HT1080 (cell line): Measurements from ENCODE around the gene ARAF. TPM values are rescaled to one million over a fixed set of nuclear protein-coding genes. Genes with fewer than 3 reads are reported as not detected.
"Not testable (repeated sequence)": the region's sequence is repeated elsewhere in the genome, so short reads cannot be mapped to it uniquely, and the experiment has no call there.

Source experiments
- DNase-seq: peaks from one replicate; pipeline ENCODE4 v3.0.0-alpha.2; 2015; ENCODE audit warnings: low read depth
- polyA plus RNA-seq, 2 experiments: library from polyadenylated mRNA; depleted of rRNA; stranded (reverse); fragments of >200 nt; gene quantifications; 2 replicates each; pipeline ENCODE4 v1.2.3, GENCODE V29; 2015
- total RNA-seq: library from RNA; depleted of rRNA; stranded (reverse); fragments of >200 nt; shearing (Covaris generic); gene quantifications from 2 replicates; pipeline ENCODE4 v1.2.3, GENCODE V29; 2014; rRNA removed

ARAF gene
- 25.0 and 32.4 TPM in 2 replicates for total RNA-seq
- 43.2 and 48.4 TPM in 2 replicates for polyA plus RNA-seq (2015; cell fraction: cytosol; rRNA removed)
- 43.6 and 55.9 TPM in 2 replicates for polyA plus RNA-seq (2015; cell fraction: nucleus; rRNA removed)

- peak; percentile 95 for DNase-seq
These were observed at the start of gene ARAF for GRCh38 chrX:47560934-47561658. Gene ARAF (plus strand): TSS chrX:47561205. CDS start chrX:47562968, 1,763 bp downstream.

GRCh38 chrX:47512383-47512782, 48.6 kb upstream of the ARAF start:
- DNase-seq: not testable (repeated sequence)

GRCh38 chrX:47513034-47513965, 47.7 kb upstream of the ARAF start:
- not testable (repeated sequence) for DNase-seq

GRCh38 chrX:47514533-47515235, 46.3 kb upstream of the ARAF start:
- peak; percentile 27 for DNase-seq

- DNase-seq: peak; percentile 83
These were observed 44.9 kb upstream of the ARAF start for GRCh38 chrX:47515941-47516665.

- DNase-seq: peak; percentile 67
These were observed 42.9 kb upstream of the ARAF start for GRCh38 chrX:47518144-47518543.

GRCh38 chrX:47523297-47523696, 37.7 kb upstream of the ARAF start:
- peak; percentile 72 for DNase-seq

GRCh38 chrX:47523713-47524166, 37.3 kb upstream of the ARAF start:
- DNase-seq: no peak

- DNase-seq: no peak
These were observed 31.5 kb upstream of the ARAF start for GRCh38 chrX:47529548-47529947.

GRCh38 chrX:47530049-47530448, 31.0 kb upstream of the ARAF start:
- no peak for DNase-seq

GRCh38 chrX:47539860-47540259, 21.1 kb upstream of the ARAF start:
- DNase-seq: no peak

GRCh38 chrX:47540754-47541538, 20.1 kb upstream of the ARAF start:
- peak; percentile 88 for DNase-seq

- no peak for DNase-seq
These were observed 17.5 kb upstream of the ARAF start for GRCh38 chrX:47543496-47543895.

GRCh38 chrX:47556045-47556623, 4.9 kb upstream of the ARAF start:
- DNase-seq: peak; percentile 77

- DNase-seq: no peak
These were observed 2.6 kb upstream of the ARAF start for GRCh38 chrX:47558436-47558835.

- no peak for DNase-seq
These were observed 649 bp upstream of the ARAF start for GRCh38 chrX:47560179-47560933.

GRCh38 chrX:47561659-47562151, 700 bp downstream of the ARAF start:
- no peak for DNase-seq

GRCh38 chrX:47562615-47563243, 1.7 kb downstream of the ARAF start:
- peak; percentile 15 for DNase-seq
